Thyroid gland (tissue), 4 donors: ENCODE measurements around the gene SH3RF1.

Source experiments
- CTCF ChIP-seq, 6 experiments: fragments of 200-600 bp in 3 of 6; fragments of 450-650 bp in 3 of 6; sonication (generic) in 3 of 6; IDR thresholded peaks; one replicate each; pipeline ENCODE4 v1.5.1; 2016 to 2019; ENCODE audit warnings: antibody characterized with exemption in 6 of 6, mild to moderate bottlenecking in 2 of 6, inconsistent platforms in 1 of 6, moderate library complexity in 1 of 6
- POLR2A ChIP-seq, 2 donors: fragments of 450-650 bp; IDR thresholded peaks; one replicate each; pipeline ENCODE4 v1.6.1; 2017; ENCODE audit warnings: antibody characterized with exemption in 2 of 2, mild to moderate bottlenecking in 2 of 2, moderate library complexity in 1 of 2

GRCh38 chr4:169252339-169253112 is 18.2 kb downstream of the SH3RF1 start:
- no peak for TF ChIP-seq CTCF (IDR thresholded peaks at IDR 0.05)
- TF ChIP-seq POLR2A (IDR thresholded peaks at IDR 0.05) = no peak
